Ectodermal cell (in vitro differentiated cells): Measurements from ENCODE around the gene IQCK.
A peak's percentile ranks its signal among the peaks of the same experiment; 100 is the strongest.

Experiments
- H3K27ac ChIP-seq: 2 replicates; pipeline ENCODE4 v1.7.0; 2013; ENCODE audit warnings: mild to moderate bottlenecking, low read depth, low read length; ENCODE audit not compliant: insufficient read depth, poor library complexity, severe bottlenecking
- H3K27me3 ChIP-seq: 2 replicates; pipeline ENCODE4 v1.7.0; 2013; ENCODE audit warnings: mild to moderate bottlenecking, low read length; ENCODE audit not compliant: insufficient read depth, control insufficient read depth, poor library complexity, severe bottlenecking
- H3K36me3 ChIP-seq: one replicate; pipeline ENCODE4 v1.7.0; 2013; ENCODE audit warnings: low read length; ENCODE audit not compliant: control insufficient read depth, insufficient read depth
- H3K4me1 ChIP-seq: one replicate; pipeline ENCODE4 v1.7.0; 2013; ENCODE audit warnings: low read length; ENCODE audit not compliant: control insufficient read depth, insufficient read depth
- H3K4me3 ChIP-seq: 2 replicates; pipeline ENCODE4 v1.7.0; 2013; ENCODE audit warnings: low read depth, low read length, control low read depth; ENCODE audit not compliant: insufficient read depth
- H3K9me3 ChIP-seq: 2 replicates; pipeline ENCODE4 v1.7.0; 2013; ENCODE audit warnings: mild to moderate bottlenecking, low read length, moderate library complexity; ENCODE audit not compliant: control insufficient read depth
- WGBS, 2 experiments: methylation state at CpG; one replicate each; pipeline ENCODE4 v1.1.7; 2013; ENCODE audit warnings: missing lambda C conversion rate in 2 of 2; 5-methylcytosine and 5-hydroxymethylcytosine counted together

The IQCK gene

DNA sequence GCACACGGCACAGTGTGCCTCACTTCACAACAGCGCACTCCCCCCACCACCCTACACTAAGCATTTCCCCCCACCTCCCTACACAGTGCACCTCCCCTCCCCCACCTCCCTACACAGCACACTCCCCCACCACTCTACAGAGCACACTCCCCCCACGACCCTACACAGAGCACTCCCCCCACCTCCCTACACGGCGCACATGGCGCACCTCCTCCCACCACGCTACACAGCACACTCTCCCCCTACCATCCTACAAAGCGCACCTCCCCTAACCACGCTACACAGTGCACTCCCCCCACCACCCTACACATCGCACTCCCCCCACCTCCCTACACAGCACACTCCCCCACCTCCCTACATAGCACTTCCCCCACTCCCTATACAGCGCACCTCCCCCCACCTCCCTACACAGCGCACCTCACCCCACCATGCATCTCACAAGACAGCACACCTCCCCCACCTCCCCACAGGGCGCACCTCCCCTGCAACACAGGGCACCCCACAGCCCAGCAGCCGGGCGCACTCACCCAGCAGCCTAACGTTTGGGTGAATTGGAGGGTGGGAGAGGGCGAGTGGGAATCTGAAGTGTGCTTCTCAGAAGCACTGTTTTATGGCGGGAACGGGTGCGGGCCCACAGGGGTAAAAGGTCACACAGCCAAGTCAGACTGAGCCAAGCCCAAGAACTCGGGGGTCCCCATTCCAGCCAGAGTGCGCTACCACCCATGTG is 10.3 kb upstream of the IQCK start:
- Histone ChIP-seq H3K4me1 (peaks cover 32% of the 10 kb centered on the region), H3K36me3 (peaks cover 30% of the 10 kb centered on the region), H3K4me3 (no peak overlapping the region), H3K27me3 (no peaks in the 10 kb centered on the region), H3K27ac (no peak overlapping the region), H3K9me3 (no peaks in the 10 kb centered on the region)
- 82 to 83% methylated on average over 20 to 22 of the region's 22 CpGs for WGBS, 2 experiments

DNA sequence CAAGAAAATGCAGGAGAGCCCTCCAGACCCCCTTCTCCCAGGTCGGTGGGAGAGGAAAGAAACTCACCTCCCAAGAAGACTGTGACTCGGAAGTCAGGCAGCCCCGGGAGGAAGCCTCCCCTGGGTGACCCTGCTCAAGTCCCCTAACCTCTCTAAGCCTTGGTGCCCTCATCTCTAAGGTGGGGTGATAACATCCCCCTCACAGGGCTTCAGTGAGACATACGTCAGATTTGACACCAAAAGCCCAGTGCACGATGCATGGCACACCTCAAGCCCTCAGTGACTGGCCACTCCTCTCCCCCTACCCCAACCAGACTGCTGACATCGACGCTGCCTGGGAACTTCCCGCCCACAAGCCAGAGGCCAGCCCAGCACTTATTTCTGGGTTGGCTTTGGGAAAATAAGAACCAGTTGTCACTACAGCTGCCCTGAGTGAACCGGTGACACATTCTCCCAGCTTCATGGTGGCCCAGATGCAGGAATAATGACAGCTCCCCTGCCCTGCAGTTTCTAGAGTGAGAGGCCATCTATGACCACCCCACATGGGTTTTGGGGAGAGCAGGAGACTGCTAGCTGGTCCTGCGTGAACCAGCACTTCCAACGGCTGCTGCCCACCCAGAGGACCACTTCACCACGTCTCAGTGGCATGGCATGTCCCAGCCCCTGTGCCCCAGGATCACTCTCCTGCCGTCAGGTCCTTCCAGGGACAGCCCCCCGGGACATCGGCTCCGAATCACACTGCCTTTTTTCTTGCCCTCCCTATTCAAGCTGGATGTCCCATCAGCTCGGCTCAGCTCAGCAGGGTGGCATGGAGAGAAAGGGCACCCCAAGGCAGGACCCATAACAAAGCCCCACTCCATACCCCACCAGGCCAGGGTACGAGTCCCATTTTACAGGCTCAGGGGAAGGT is 9.5 kb upstream of the IQCK start:
- H3K9me3 ChIP-seq: no peaks in the 10 kb centered on the region
- H3K36me3 ChIP-seq: peaks cover 29% of the 10 kb centered on the region
- H3K4me1 ChIP-seq: peaks cover 32% of the 10 kb centered on the region
- no peak overlapping the region for H3K4me3 ChIP-seq
- H3K27me3 ChIP-seq: no peaks in the 10 kb centered on the region
- no peak overlapping the region for H3K27ac ChIP-seq
- 70 to 76% methylated on average over 18 of the region's 18 CpGs for whole genome bisulfite sequencing, 2 experiments

DNA sequence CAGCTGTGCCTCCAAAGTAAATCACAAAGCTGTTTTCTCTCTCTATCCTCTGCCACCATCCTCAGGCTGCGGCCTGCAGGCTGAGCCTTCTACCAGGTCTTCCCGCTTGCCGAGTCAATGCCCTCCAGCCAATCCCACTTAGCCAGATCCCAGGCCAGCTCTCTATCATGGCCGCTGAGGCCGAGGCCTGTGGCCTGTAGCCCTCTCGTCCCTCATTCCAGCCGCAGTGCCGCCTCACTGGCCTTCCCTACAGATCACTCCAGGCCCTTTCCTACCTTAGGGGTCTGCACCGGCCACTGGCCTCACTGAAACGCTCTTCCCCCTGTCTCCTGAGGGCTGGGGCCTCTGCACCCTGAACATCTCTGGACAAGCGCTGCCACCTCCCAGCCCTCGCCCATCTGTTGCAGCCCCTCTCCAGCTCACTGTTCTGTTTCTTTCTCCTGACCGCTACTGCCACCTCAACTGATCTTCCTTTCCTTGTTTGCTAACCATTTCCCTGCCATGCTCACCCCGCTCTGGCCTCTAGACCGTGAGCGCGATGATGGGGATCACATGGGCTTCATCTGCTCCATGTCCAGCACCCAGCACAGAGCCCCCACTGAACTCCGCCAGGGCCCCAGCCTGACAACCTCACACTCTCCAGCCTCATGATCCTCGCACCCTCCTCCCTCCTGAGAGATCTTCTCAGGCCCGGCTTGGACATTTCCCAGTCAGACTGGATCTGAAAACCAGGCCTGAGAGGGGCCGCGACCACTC is 8.5 kb upstream of the IQCK start:
- no peak overlapping the region for H3K4me3 ChIP-seq
- WGBS, 2 experiments: 90 to 92% methylated on average over 22 of the region's 22 CpGs
- H3K36me3 ChIP-seq: peaks cover 29% of the 10 kb centered on the region
- no peaks in the 10 kb centered on the region for H3K27me3 ChIP-seq
- no peaks in the 10 kb centered on the region for H3K9me3 ChIP-seq
- peaks cover 32% of the 10 kb centered on the region for H3K4me1 ChIP-seq
- H3K27ac ChIP-seq: no peak overlapping the region

DNA sequence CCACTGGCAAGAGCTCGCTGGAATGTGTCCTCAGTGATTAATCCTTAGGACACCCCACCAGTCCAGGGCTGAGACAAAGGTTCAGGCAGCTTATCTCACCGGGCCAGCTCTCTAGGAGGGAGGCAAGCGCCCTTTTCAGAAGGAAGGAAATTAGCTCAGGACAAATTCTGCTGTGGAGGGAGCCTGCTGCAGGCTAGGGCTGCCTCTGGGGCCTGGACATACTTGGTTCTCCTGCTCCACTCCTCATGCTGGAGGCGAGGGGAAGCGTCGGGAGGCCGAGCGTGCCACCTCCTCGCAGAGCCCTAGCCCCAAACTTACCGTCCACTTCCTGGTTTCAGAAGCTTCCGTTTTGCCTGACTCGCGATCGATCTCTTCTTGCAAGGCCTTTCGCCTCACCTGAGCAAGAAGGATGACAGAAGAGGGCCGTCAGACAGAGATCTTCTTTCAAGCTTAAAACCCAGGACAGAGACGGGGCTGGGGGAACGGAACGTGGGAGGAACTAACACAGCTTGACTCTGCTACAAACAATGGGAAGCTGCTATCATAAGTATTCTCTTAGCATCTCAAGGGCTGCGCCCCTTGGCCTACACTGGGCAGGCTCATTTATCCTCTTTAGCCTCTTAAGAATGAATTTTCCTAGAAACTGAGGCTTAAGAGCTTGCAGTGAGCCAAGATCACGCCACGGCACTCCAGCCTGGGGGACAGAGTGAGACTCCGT is 7.7 kb upstream of the IQCK start:
- no peaks in the 10 kb centered on the region for H3K9me3 ChIP-seq
- peaks cover 32% of the 10 kb centered on the region for H3K4me1 ChIP-seq
- H3K36me3 ChIP-seq: peaks cover 25% of the 10 kb centered on the region
- H3K27ac ChIP-seq: peak overlapping the region; percentile 22
- H3K27me3 ChIP-seq: no peaks in the 10 kb centered on the region
- WGBS, 2 experiments: 52 to 61% methylated on average over 23 of the region's 23 CpGs
- H3K4me3 ChIP-seq: no peak overlapping the region

DNA sequence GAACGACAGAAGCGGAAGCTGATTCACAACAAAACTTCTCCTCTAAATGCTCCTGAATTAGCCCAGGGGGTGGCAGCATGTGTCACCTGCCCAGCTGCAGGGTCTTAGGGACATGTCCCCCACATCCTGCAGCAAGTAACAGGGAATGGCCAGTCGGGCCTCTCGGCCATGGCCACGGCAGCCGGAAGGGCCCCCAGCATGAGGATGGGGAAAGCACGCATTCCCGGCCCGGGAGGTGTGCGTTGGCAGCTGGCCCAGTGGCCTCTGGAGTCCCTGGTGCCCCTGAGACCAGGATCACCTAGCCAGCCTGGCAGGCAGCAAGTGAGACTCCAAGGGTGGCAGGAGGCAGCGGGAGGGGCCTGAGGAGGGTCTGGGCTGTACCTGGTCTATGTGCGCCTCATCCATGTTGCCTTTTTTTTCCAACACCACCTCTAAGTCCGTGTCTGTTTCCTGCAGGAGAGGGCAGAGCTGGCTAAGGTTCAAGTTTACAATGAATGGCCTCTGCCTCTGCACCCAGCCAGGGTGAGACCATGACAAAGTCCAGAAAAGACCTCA is 7.0 kb upstream of the IQCK start:
- Histone ChIP-seq H3K27me3 (no peaks in the 10 kb centered on the region), H3K4me1 (peaks cover 34% of the 10 kb centered on the region), H3K9me3 (no peaks in the 10 kb centered on the region), H3K36me3 (peaks cover 20% of the 10 kb centered on the region), H3K27ac (no peak overlapping the region), H3K4me3 (no peak overlapping the region)
- WGBS, 2 experiments: 78 to 81% methylated on average over 13 of the region's 13 CpGs

DNA sequence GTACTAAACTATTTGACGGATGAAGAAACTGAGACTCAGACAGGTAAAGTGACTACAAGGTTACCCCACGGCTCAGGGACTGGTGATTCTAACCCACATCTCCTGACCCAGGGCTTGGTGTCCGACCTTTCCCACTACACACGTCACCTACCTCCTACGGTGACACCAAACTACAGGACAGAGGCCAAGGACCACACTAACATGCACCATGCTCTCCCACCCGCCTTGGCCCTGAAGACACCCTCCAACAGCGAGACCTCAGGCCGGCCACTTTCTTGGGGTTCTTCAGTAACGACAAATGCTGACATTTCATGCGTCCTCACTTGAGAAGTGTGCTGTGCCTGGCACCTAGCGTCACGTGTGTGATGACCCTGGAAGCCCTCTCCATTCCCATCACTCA is 6.4 kb upstream of the IQCK start:
- Histone ChIP-seq H3K4me1 (peaks cover 40% of the 10 kb centered on the region), H3K4me3 (no peak overlapping the region), H3K36me3 (peaks cover 20% of the 10 kb centered on the region), H3K9me3 (no peaks in the 10 kb centered on the region), H3K27ac (no peak overlapping the region), H3K27me3 (no peaks in the 10 kb centered on the region)
- 94 to 95% methylated on average over 12 of the region's 12 CpGs for WGBS, 2 experiments

DNA sequence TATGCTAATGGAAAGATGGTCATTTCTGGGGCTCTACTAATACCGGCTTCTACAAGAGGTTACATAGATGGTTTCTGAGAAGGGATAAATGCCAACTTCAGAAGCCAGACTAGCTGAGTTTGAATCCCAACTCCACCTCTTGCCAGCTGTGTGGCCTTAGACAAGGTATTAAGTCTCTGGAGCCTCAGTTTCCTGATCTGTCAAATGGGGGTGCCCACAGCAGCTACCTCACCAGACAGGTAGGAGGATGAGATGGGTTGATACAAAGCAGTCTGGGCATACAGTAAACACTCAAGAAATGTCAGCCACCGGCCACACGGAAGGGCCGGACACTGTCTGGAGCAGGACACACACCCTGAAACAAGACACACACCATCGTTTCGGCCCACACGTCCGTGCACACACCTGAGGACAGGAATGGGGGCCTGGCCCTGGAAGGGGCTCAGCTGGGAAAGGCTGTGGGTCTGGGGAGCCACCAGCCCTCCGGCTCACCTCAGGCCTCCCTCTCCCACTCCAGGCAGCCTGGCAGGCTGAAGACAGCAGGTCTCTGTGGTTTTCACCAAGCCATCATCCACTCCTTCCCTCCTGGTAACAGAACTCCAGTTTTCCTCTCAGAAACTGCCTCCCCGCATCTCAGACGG is 5.5 kb upstream of the IQCK start:
- H3K36me3 ChIP-seq: peaks cover 20% of the 10 kb centered on the region

DNA sequence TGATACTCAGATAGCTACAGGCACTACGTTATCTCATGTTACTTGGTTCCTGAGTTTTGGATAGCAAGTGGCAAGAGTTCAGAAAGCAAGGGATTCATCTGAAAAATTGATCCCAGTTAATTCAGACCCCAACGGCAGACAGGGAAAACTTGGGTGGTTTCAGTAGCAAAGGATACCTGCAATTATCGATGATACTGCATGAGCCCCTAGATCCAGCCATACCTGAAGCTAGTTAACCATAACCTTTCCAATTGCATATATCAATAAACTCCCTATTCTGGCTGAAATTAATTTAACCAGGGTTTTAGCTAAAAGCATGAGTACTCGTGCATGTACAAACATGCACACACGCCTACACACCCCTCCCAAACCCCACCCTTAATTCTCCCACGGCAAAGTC is 4.4 kb upstream of the IQCK start:
- Histone ChIP-seq H3K9me3 (no peaks in the 10 kb centered on the region), H3K4me1 (peaks cover 33% of the 10 kb centered on the region), H3K36me3 (peaks cover 20% of the 10 kb centered on the region), H3K27ac (no peak overlapping the region), H3K27me3 (no peaks in the 10 kb centered on the region), H3K4me3 (no peak overlapping the region)
- WGBS, 2 experiments: 93 to 96% methylated on average over 6 of the region's 6 CpGs

More for the DNA sequence above, 5.5 kb upstream of the IQCK start:
- no peaks in the 10 kb centered on the region for H3K9me3 ChIP-seq
- WGBS, 2 experiments: 92 to 93% methylated on average over 11 of the region's 11 CpGs
- H3K27me3 ChIP-seq: no peaks in the 10 kb centered on the region
- H3K4me1 ChIP-seq: peaks cover 40% of the 10 kb centered on the region
- no peak overlapping the region for H3K27ac ChIP-seq
- H3K4me3 ChIP-seq: no peak overlapping the region

DNA sequence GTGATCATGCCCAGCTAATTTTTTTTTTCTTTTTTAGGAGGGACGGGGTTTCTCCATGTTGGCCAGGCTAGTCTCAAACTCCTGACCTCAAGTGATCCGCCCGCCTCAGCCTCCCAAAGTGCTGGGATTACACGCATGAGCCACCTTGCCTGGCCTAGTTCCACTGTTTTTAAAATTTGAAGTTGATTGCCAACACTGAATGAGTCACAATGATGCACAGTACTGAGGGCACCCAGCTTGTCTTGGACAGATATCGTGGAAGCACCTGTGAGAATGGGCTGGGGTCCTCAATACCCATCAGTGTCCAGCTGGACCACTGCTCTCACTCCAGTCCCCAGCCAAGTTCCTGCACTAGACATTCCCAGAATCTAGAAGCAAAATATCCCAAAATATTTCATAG is 2.5 kb upstream of the IQCK start:
- no peaks in the 10 kb centered on the region for H3K27me3 ChIP-seq
- no peak overlapping the region for H3K4me3 ChIP-seq
- no peak overlapping the region for H3K27ac ChIP-seq
- H3K36me3 ChIP-seq: peaks cover 20% of the 10 kb centered on the region
- H3K9me3 ChIP-seq: no peaks in the 10 kb centered on the region
- 92 to 96% methylated on average over 5 of the region's 5 CpGs for WGBS, 2 experiments
- H3K4me1 ChIP-seq: peaks cover 22% of the 10 kb centered on the region
